SJSA1 (cell line): ENCODE measurements around the gene BMPR1B. TPM values are rescaled to one million over a fixed set of nuclear protein-coding genes. Genes with fewer than 3 reads are reported as not detected.

Experiments used
- DNase-seq, 2 experiments: peaks; one replicate each; pipeline ENCODE4 v3.0.0-alpha.2; 2015 to 2020; ENCODE audit warnings: low spot score in 2 of 2, low read depth in 1 of 2
- H3K27ac ChIP-seq: fragments of 250-450 bp; sonication (Bioruptor Pico); 2 replicates; pipeline ENCODE4 v1.5.1; 2020; ENCODE audit warnings: mild to moderate bottlenecking, moderate library complexity
- H3K27me3 ChIP-seq: fragments of 250-450 bp; sonication (Bioruptor Pico); replicated peaks from 2 replicates; pipeline ENCODE4 v1.5.1; 2020; ENCODE audit warnings: mild to moderate bottlenecking, moderate library complexity
- H3K36me3 ChIP-seq: fragments of 250-450 bp; sonication (Bioruptor Pico); 2 replicates; pipeline ENCODE4 v1.5.1; 2020; ENCODE audit warnings: mild to moderate bottlenecking
- H3K4me1 ChIP-seq: fragments of 250-450 bp; sonication (Bioruptor Pico); replicated peaks from 2 replicates; pipeline ENCODE4 v1.6.1; 2021; ENCODE audit warnings: mild to moderate bottlenecking
- H3K4me3 ChIP-seq: fragments of 250-450 bp; sonication (Bioruptor Pico); 2 replicates; pipeline ENCODE4 v1.5.1; 2020; ENCODE audit warnings: mild to moderate bottlenecking
- H3K9me3 ChIP-seq: fragments of 250-450 bp; sonication (Bioruptor Pico); replicated peaks from 2 replicates; pipeline ENCODE4 v1.5.1; 2020; ENCODE audit warnings: mild to moderate bottlenecking
- total RNA-seq: library from RNA; depleted of rRNA; stranded (reverse); fragments of >200 nt; shearing (Covaris generic); gene quantifications from 2 replicates; pipeline ENCODE4 v1.2.3, GENCODE V29; 2014

BMPR1B gene
- total RNA-seq, 1 experiment from 2014 or later = 0.03 TPM

DNA sequence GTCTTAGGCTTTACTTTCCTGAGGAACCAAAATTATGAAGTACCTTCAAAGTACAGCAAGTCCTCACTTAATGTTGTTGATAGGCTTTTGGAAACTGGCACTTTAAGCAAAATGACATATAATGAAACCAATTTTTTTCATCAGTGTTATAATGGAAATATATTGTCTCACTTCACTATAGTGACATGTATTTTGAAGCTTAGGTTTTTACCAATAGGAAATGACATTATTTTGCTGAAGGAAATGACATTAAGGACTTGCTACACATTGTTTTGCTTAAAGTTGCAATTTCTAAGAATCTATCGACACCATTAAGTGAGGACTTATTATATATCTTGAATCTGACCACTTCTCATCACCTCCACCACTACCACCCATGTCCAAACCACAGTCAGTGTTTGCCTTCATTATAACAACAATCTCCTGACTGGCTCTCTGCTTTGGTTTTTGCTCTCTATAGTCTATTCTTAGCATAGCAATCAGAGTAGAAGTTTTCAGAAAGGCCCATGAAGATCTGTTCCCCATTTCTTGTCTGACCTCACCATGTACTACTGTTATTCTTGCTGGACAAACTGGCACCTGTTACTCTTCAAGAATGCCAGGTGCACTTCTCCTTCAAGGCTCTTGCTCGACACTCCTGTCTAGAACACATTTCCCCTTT, 311.2 kb downstream of the BMPR1B start:
- Histone ChIP-seq H3K27ac (no peak overlapping the region), H3K4me1 (no peaks in the 10 kb centered on the region), H3K27me3 (no peaks in the 10 kb centered on the region)

DNA sequence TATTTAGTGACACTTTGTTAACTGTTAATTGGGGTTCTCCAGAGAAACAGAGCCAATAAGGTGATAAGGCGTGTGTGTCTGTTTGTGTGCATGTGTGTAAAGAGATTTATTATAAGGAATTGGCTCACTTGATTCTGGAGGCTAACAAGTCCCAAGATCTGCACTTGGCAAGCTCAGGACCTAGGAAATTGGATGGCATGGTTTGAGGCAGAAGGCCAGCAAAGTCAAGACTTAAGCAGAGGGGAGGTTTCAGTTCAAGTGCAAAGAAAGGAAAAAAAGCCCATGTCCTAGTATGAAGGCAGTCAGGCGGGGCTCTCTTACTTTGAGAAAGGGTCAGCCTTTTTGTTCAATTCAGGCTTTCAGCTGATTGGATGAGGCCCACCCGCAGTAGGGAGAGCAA, 314.1 kb downstream of the BMPR1B start:
- H3K4me3 ChIP-seq = no peak overlapping the region
- DNase-seq = no peak

More for the DNA sequence above, 311.2 kb downstream of the BMPR1B start:
- no peak overlapping the region for H3K4me3 ChIP-seq
- no peak for DNase-seq
- no peaks in the 10 kb centered on the region for H3K9me3 ChIP-seq
- no peaks in the 10 kb centered on the region for H3K36me3 ChIP-seq

DNA sequence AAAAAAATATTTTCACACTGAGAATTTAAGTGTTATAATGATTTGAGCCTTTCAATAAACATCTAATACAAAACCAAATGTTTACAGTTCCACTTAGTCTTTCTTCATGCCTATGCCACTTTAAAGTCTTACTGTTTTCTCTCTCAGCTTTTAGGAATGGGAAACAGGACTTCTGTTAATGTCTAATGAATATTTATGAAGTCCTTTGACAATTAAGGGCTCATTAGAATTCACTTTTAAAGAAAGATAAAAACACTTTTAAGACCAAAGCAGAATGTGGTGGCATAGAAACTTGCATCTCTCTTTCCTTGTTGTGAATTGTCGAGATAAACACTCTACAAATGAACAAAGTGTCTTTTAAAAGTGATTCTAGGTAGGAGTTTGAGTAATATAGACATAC, 315.9 kb downstream of the BMPR1B start:
- DNase-seq = no peak
- no peaks in the 10 kb centered on the region for H3K4me1 ChIP-seq
- no peak overlapping the region for H3K27ac ChIP-seq
- no peaks in the 10 kb centered on the region for H3K27me3 ChIP-seq
- H3K9me3 ChIP-seq = no peaks in the 10 kb centered on the region
- no peaks in the 10 kb centered on the region for H3K36me3 ChIP-seq
- H3K4me3 ChIP-seq = no peak overlapping the region

More for the DNA sequence above, 314.1 kb downstream of the BMPR1B start:
- no peak overlapping the region for H3K27ac ChIP-seq
- H3K27me3 ChIP-seq = no peaks in the 10 kb centered on the region
- H3K9me3 ChIP-seq = no peaks in the 10 kb centered on the region
- no peaks in the 10 kb centered on the region for H3K4me1 ChIP-seq
- no peaks in the 10 kb centered on the region for H3K36me3 ChIP-seq

DNA sequence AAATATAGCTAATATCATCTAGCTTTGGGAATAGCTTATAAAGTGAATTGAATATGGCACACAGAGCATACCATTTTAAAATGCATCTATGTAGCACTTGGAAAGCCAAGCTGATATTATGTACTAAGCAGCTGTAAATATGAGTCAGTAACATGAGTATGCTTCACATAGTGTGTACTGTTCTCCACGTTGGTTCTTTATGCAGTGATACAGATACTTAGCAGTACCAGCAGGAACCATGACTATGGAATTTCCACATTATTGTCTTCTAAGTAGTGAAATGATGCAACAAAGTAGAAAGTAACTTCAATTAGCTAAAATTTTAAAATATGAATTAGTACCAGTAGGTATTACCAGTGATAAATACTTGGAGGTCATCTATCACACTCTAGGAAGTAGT, 320.1 kb downstream of the BMPR1B start:
- H3K9me3 ChIP-seq = no peaks in the 10 kb centered on the region
- no peak for DNase-seq

DNA sequence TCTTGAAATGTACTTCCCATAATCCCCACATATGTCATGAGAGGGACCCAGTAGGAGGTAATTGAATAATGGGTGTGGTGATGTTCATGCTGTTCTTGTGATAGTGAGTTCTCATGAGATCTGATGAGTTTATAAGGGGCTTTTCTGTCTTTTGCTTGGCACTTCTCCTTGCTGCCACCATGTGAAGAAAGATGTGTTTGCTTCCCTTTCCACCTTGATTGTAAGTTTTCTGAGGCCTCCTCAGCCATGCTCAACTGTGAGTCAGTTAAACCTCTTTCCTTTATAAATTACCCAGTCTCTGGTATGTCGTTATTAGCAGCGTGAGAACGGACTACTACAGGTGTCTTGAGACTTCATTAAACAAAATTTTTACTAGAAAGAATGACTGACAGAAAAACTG, 323.2 kb downstream of the BMPR1B start:
- H3K4me3 ChIP-seq = no peak overlapping the region
- H3K4me1 ChIP-seq = no peaks in the 10 kb centered on the region
- H3K27ac ChIP-seq = no peak overlapping the region
- no peaks in the 10 kb centered on the region for H3K36me3 ChIP-seq
- DNase-seq = no peak
- no peaks in the 10 kb centered on the region for H3K9me3 ChIP-seq
- 0 out of 2 replicates have a peak, but pooled peaks cover 3% of the 10 kb centered on the region for H3K27me3 ChIP-seq

More for the DNA sequence above, 320.1 kb downstream of the BMPR1B start:
- Histone ChIP-seq H3K27ac (no peak overlapping the region), H3K4me1 (no peaks in the 10 kb centered on the region), H3K36me3 (no peaks in the 10 kb centered on the region), H3K27me3 (0 out of 2 replicates have a peak, but pooled peaks cover 3% of the 10 kb centered on the region), H3K4me3 (no peak overlapping the region)

DNA sequence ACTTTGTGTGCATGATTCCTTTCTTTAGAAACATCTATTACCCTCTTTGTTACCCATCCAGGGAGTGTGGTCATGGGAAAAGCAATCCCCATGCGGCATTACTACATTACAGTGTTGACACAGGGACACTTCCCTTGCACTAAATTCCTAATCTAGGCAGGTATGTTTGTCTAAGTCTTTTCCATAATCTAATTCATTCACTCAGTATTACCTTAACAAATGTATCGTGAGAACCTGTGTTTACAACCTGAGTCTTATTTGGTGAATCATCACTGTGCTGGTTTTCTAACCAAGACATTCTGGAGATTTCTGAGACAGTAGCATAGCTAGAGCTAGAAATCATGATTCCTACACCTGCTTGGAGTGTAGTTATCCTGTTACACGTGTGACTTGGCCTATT, 326.8 kb downstream of the BMPR1B start:
- Histone ChIP-seq H3K4me3 (no peak overlapping the region), H3K36me3 (no peaks in the 10 kb centered on the region), H3K27me3 (no peaks in the 10 kb centered on the region), H3K27ac (no peak overlapping the region), H3K9me3 (no peaks in the 10 kb centered on the region), H3K4me1 (no peaks in the 10 kb centered on the region)
- no peak for DNase-seq

DNA sequence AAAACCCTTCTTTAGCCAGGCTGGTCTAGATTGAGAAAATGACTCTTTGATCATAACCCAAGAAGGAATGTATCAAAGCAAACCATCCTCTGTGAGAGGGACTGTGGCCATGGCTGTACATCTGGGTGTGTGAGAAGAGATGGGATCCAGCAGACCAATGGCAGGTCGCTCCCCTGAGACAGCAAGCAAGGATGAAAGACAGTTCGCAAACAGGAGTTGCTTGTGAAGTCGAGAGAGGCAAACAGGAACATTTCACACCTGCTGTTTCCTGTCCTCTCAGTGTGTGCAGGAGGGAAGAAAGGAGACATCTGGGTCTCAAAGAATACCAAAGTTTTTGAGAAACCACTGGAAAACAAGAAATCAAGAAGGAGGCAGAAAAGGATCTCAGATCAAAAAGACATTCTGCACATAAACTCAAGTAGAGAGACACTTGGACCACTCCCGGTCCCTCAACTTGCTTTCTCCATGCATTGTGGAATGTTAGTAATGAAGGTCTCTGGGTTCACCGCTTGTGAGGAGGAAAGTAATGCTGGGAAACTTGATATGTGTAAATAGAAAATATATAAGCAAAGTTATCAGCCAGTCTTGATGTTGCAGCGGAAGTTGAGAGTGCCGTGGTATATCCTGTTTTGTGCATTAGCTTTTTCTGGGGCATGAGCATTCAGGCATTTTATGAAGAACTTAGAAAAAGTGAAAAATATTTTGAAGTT, 327.5 kb downstream of the BMPR1B start:
- Histone ChIP-seq H3K9me3 (no peaks in the 10 kb centered on the region), H3K36me3 (no peaks in the 10 kb centered on the region), H3K27ac (no peak overlapping the region), H3K4me3 (no peak overlapping the region), H3K4me1 (no peaks in the 10 kb centered on the region), H3K27me3 (no peaks in the 10 kb centered on the region)
- no peak for DNase-seq

DNA sequence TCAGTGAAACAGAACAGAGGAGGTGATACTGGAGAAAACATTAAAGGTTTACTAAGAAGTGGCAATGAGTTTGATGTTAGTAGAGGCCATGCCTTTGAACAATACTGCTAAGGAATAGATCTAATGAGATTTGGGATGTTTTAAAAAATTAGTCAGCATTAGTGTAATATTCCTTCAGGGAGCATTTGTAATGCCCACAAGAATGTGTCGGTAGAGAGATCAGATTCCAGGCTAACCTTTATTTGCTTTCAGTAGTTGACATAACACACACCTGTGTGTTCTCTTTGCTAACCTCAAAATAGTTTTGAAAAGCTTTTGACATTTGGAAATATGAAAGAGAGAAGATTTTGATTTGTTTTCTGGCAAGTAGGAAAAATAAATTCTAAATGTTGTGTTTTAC, 328.8 kb downstream of the BMPR1B start:
- no peak overlapping the region for H3K4me3 ChIP-seq
- H3K4me1 ChIP-seq = no peaks in the 10 kb centered on the region
- no peak overlapping the region for H3K27ac ChIP-seq
- H3K27me3 ChIP-seq = no peaks in the 10 kb centered on the region
- H3K9me3 ChIP-seq = no peaks in the 10 kb centered on the region
- no peaks in the 10 kb centered on the region for H3K36me3 ChIP-seq
- no peak for DNase-seq

DNA sequence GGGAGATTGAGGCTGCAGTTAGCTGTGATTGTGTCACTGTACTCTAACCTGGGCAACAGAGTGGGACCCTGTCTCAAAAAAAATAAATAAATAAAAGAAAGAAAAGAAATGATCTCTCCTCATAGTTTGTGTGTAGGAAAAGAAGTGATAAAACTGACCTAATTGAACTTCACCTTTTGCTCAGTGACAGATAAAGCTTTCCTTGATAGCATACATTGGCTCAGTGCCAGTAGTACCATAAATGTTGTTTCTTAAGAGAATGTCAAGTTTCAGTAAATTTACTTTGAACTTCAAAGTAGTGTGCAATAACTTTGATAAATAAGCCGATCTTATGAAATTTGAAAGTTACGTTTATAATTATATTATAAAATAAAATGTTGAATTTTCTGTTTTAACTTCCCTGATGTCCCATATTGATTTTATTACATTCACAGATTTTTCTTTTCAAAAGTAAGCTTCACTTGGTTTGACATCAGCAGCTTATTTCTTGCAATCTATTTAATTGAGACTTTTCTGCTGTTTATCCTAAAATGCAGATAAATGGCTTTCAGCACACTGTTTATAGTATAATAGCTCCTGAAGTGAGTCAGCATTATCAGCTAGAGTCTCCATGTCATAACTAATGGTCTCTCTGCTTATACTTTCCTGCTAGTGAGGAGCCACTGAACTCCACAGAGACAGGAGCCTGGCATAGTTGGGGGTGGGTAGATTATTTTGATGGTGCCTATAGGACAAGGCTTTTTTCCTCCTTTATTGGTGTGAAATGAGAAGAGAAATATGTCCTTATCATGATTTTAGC, 330.1 kb downstream of the BMPR1B start:
- no peak overlapping the region for H3K27ac ChIP-seq
- H3K27me3 ChIP-seq = no peaks in the 10 kb centered on the region
- DNase-seq = no peak
- no peaks in the 10 kb centered on the region for H3K4me1 ChIP-seq
- H3K4me3 ChIP-seq = no peak overlapping the region
- H3K36me3 ChIP-seq = no peaks in the 10 kb centered on the region
- H3K9me3 ChIP-seq = no peaks in the 10 kb centered on the region

DNA sequence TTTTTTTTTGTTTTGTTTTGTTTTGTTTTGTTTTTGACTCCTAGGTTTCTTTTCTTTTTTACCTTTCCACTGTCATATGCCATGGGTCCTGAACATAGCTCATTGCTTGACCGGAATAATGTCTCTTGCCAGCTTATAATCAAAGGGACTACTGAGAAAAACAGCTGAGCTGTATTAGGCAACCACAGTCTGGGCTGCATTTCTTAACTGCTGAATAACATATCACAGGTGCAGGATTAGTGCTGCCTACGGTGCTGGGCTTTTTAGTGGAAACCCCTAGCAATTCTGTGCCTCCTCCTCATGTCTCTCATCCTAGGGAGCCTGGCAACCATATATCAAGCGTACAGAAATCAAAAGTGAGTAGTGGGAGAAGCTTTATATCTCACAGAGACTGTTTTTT, 333.5 kb downstream of the BMPR1B start:
- Histone ChIP-seq H3K27ac (no peak overlapping the region), H3K9me3 (no peaks in the 10 kb centered on the region), H3K27me3 (0 out of 2 replicates have a peak, but pooled peaks cover 10% of the 10 kb centered on the region), H3K36me3 (no peaks in the 10 kb centered on the region), H3K4me3 (no peak overlapping the region), H3K4me1 (no peaks in the 10 kb centered on the region)
- DNase-seq = no peak

DNA sequence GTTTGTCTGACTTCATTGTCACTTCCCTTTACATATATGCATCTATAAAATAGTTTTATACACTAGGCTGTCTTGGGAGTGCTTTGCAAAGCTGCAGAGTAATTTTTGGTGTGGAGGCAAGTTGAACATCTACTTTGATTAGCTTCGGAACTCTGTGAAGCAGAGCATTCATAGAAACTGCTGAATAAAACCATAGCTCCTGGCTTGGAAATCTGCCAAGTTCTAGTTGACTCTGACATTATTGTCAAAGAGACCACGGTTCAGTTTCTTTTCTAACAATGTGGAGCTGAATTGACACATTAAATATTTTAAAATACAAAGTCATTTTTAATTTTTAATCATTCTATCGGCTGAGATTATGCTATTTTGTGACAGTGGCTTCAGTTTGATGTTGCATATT, 335.0 kb downstream of the BMPR1B start:
- no peaks in the 10 kb centered on the region for H3K36me3 ChIP-seq
- H3K4me1 ChIP-seq = no peaks in the 10 kb centered on the region
- H3K27me3 ChIP-seq = 0 out of 2 replicates have a peak, but pooled peaks cover 10% of the 10 kb centered on the region
- H3K27ac ChIP-seq = no peak overlapping the region
- no peak for DNase-seq
- no peaks in the 10 kb centered on the region for H3K9me3 ChIP-seq
- H3K4me3 ChIP-seq = no peak overlapping the region

DNA sequence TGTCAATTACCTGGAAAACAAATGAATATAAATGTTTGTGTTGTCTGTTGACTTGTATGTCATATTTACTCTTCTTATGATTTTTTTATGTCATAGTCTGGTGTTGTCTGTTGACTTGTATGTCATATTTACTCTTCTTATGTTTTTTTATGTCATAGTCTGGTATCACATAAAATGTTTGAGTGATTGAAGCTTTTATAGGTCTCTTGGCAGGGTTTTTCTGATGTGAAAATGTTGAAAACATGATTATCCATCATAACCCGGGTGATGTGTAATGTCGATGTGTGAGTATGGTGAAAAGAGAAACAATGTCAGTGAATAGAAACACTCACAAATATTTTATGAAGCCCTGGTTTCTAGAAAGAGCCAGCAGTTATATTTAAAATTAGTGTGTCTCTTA, 335.7 kb downstream of the BMPR1B start:
- Histone ChIP-seq H3K27me3 (0 out of 2 replicates have a peak, but pooled peaks cover 10% of the 10 kb centered on the region), H3K4me1 (no peaks in the 10 kb centered on the region), H3K36me3 (no peaks in the 10 kb centered on the region), H3K4me3 (no peak overlapping the region), H3K9me3 (no peaks in the 10 kb centered on the region), H3K27ac (no peak overlapping the region)
- no peak for DNase-seq

- no peaks in the 10 kb centered on the region for H3K36me3 ChIP-seq
- H3K4me1 ChIP-seq = no peaks in the 10 kb centered on the region
- 0 out of 2 replicates have a peak, but pooled peaks cover 10% of the 10 kb centered on the region for H3K27me3 ChIP-seq
- H3K9me3 ChIP-seq = no peaks in the 10 kb centered on the region
- no peak overlapping the region for H3K4me3 ChIP-seq
- no peak for DNase-seq
- H3K27ac ChIP-seq = no peak overlapping the region
These were observed 336.5 kb downstream of the BMPR1B start for GRCh38 chr4:95093936-95094929.
